Activated T-helper 17 cell treated with anti-CD3 and anti-CD28 coated beads, Interleukin-2, amount 50 U/mL, for 72 hours (primary cell): ENCODE measurements around the gene INSM1. TPM values are rescaled to one million over a fixed set of nuclear protein-coding genes. Genes with fewer than 3 reads are reported as not detected.

Source experiments
- ATAC-seq: fragments of 150-1000 bp; cut with Tn5 transposase; replicated peaks from 2 replicates; pipeline ENCODE4 v1.10.0; 2021; ENCODE audit warnings: mild to moderate bottlenecking, moderate library complexity
- H3K27ac Mint-ChIP-seq: one replicate; pipeline ENCODE4 v1.8.0; 2022; ENCODE audit warnings: mixed read lengths
- H3K27me3 Mint-ChIP-seq: one replicate; pipeline ENCODE4 v1.8.0; 2022; ENCODE audit warnings: mixed read lengths
- H3K36me3 Mint-ChIP-seq: one replicate; pipeline ENCODE4 v1.8.0; 2022; ENCODE audit warnings: low read depth, mild to moderate bottlenecking, mixed read lengths
- H3K4me1 Mint-ChIP-seq: one replicate; pipeline ENCODE4 v1.8.0; 2022; ENCODE audit warnings: mixed read lengths
- H3K4me3 Mint-ChIP-seq: one replicate; pipeline ENCODE4 v1.8.0; 2022; ENCODE audit warnings: mild to moderate bottlenecking, mixed read lengths
- H3K9me3 Mint-ChIP-seq: one replicate; pipeline ENCODE4 v1.8.0; 2022; ENCODE audit warnings: mixed read lengths
- total RNA-seq, 2 donors: library from RNA; stranded (reverse); gene quantifications; one replicate each; pipeline ENCODE4 v1.2.3, GENCODE V29; 2022

The INSM1 gene
- total RNA-seq, 2 donors from 2014 or later, result 2.8 TPM; not detected in 1

DNA sequence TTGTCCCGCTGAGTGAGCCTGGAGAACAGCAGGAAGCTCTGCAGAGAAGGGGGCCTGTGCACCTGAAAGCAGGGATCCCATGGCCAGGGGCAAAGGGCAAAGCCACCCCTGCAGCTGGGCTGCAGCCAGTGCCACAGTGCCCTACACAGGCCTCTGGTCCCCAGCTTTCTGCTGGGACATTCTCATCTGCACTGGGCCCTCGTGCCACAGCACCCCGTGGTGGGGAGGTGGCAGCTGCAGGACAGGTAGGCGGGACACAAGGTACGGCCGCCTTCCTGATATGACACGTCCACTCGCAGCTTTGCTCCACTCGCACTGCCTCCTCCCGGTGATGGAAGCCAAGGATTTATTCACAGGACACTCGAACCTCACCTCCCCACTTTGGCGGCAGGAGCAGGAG lies 27.2 kb downstream of the INSM1 start:
- Mint-ChIP-seq H3K4me3 (no peak overlapping the region), H3K4me1 (no peaks in the 10 kb centered on the region), H3K27me3 (no peaks in the 10 kb centered on the region), H3K9me3 (no peaks in the 10 kb centered on the region), H3K36me3 (peaks cover 40% of the 10 kb centered on the region), H3K27ac (no peak overlapping the region)
- no peak for ATAC-seq

DNA sequence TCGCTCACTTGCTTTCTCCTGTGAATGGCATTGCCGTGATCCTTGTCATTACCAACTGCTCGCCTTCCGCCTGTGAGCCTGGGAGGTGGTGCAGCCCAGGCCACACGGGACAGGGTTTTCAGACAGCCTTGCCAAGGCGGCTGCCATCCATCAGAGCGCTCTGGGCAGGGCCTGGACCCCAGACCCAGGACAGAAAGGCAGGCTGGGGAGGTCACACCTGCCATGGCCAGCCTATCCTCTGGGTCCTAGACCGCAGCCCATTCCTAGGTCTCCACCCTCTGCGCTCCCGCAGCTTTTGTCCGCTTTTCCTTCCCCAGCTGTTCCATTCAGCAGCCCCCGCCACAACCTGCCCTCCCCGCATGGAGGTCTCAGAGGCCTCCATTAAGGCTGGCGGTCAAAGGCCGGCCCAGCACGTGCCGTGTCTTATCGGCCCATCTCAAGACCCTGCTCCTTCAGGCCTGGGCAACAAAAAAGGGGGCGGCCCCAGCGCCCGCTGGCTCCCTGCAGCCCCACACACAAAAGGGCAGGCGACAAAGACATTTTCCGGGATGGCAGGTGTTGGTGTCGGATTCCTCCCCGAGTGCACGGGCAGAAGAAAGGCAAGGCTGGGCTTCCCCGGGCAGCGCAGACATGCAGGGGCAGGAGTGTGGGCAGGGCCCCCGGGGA lies 28.1 kb downstream of the INSM1 start:
- Mint-ChIP-seq H3K4me1 (no peaks in the 10 kb centered on the region), H3K36me3 (peaks cover 42% of the 10 kb centered on the region), H3K4me3 (no peak overlapping the region), H3K9me3 (no peaks in the 10 kb centered on the region), H3K27ac (no peak overlapping the region), H3K27me3 (no peaks in the 10 kb centered on the region)
- no peak for ATAC-seq

DNA sequence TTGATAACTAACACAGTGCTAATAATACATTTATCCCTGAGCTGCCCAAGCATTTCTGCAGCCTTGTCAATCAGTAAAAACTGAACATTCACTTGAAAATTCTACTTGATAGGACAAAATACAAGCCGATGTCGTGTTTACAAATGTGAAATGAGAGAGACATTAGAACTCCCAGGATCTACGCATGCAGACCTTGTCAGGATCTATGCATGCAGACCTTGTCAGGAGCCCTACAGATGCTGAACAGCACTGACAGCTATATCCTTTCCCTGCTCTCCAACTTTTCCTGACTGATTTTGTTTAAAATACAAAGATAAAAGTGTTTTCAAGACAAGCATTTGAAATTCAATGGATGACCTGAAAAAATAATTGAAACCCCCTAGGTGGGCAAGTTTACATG lies 28.9 kb downstream of the INSM1 start:
- H3K36me3 Mint-ChIP-seq, result peaks cover 38% of the 10 kb centered on the region
- no peak overlapping the region for H3K27ac Mint-ChIP-seq
- no peak for ATAC-seq
- H3K4me1 Mint-ChIP-seq, result no peaks in the 10 kb centered on the region
- no peaks in the 10 kb centered on the region for H3K9me3 Mint-ChIP-seq
- no peaks in the 10 kb centered on the region for H3K27me3 Mint-ChIP-seq
- no peak overlapping the region for H3K4me3 Mint-ChIP-seq

DNA sequence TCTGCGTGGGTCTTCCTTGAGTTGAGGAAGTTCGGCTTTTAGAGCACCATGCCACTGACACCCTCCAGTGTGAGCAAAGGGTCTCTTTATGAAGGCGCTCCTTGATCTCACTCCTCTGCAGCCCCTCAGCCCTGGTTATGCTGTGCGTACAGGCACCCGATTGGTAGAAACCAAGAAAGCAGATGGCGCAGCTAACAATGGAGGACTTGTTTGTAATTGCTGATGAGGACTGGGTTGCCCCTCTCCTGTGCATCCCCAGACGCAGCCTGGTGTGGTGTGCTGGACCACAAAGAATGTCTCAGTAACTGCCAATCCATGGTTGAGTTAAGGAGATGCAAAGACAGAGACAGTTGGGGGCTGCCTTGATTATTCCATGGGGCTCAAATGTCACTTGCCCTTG lies 30.2 kb downstream of the INSM1 start:
- H3K4me1 Mint-ChIP-seq, result no peaks in the 10 kb centered on the region
- H3K9me3 Mint-ChIP-seq, result no peaks in the 10 kb centered on the region
- no peaks in the 10 kb centered on the region for H3K27me3 Mint-ChIP-seq
- peaks cover 24% of the 10 kb centered on the region for H3K36me3 Mint-ChIP-seq
- H3K4me3 Mint-ChIP-seq, result no peak overlapping the region
- no peak for ATAC-seq
- H3K27ac Mint-ChIP-seq, result no peak overlapping the region

DNA sequence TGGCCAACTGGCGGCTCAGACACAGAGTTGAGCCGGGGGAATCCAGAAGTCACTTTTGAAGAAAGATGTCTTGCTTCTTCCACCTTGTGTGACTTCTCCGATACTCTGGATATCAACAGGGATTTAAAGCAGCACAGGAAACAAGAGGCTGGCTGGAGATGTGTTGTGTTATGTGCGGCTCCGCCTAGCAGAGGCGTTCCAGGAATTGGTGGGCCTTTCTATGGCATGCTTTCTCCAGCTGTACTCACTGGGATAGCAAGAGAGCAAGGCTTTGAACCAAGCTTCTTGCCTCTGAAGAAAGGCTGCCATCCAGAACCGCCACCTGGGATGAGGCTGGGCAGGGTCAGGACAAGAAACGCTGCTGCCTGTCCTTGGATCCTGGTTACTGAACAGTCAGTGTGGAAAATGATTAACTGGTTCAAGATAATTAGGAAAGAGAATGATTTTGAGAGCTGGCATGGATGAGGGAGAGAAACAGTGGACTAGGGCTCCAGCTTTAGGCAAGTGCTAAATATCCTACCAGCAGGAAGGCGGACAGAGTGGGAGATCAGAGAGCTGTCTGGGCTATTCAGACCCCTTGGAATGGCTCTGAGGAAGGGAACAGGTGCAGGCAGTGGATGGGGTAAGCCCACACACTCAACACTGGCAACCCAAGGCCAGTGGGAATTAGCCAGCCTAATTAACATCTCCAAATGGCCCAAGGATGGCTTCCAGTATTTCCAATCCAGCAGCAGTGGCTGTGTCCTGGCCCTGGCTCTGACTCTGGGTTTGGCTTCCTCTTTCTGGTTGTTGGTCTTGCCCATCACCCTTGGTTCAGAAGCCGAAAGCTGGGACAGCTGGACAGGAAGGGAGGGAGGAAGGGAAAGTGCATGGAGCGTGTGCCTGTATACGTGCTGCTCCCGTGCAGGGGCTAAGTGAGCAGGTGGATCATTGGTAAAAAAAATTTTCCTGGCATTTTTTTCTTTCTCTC lies 31.9 kb downstream of the INSM1 start:
- Mint-ChIP-seq H3K27me3 (no peaks in the 10 kb centered on the region), H3K36me3 (peaks cover 8% of the 10 kb centered on the region), H3K9me3 (no peaks in the 10 kb centered on the region), H3K27ac (peak overlapping the region; percentile 66), H3K4me1 (no peaks in the 10 kb centered on the region), H3K4me3 (no peak overlapping the region)
- no peak for ATAC-seq

DNA sequence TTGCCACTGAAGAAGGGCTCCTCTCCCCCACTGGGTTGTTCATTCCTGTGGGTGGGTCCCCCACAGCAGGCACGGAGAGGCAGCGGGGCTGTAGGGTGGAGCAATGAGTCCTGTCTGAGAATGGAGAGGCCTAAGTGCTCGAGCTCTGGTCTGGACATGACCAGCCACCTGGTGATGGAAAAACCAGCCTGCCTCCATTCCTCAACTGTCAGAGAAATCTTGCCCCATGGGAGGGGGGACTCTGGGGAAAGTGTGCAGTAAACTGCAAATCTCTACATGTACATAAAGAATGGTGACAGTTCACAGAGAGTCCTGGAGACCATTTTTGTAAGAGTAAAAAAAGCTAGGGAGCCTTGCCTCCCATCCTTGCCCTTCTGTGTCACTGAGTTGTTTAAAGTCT lies 34.1 kb downstream of the INSM1 start:
- Mint-ChIP-seq H3K27me3 (no peaks in the 10 kb centered on the region), H3K27ac (no peak overlapping the region), H3K36me3 (peaks cover 20% of the 10 kb centered on the region), H3K9me3 (no peaks in the 10 kb centered on the region), H3K4me3 (no peak overlapping the region), H3K4me1 (peaks cover 3% of the 10 kb centered on the region)
- no peak for ATAC-seq

DNA sequence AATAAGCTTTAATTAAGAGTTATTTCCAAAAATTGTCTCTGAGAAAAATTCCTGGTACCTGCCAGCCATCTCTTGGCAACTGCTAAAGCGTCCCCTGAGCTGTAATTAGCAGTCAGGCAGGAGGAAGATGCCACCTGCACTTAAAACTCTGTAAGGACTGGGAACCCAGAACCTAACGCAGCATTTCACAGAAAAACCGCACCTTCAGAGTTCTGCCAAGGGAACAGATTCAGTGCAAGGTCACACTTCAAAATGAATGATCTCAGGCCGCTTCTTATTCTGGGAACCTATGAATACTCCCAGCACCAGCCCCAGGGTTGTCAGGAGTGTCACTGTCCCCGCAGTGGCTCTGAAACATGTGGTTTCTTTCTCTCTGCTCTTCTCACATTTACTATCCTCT lies 36.7 kb downstream of the INSM1 start:
- Mint-ChIP-seq H3K4me1 (peaks cover 3% of the 10 kb centered on the region), H3K27me3 (no peaks in the 10 kb centered on the region), H3K27ac (peak overlapping the region; percentile 81), H3K4me3 (peak overlapping the region; percentile 25), H3K36me3 (peaks cover 28% of the 10 kb centered on the region), H3K9me3 (no peaks in the 10 kb centered on the region)
- peak; percentile 52 for ATAC-seq

DNA sequence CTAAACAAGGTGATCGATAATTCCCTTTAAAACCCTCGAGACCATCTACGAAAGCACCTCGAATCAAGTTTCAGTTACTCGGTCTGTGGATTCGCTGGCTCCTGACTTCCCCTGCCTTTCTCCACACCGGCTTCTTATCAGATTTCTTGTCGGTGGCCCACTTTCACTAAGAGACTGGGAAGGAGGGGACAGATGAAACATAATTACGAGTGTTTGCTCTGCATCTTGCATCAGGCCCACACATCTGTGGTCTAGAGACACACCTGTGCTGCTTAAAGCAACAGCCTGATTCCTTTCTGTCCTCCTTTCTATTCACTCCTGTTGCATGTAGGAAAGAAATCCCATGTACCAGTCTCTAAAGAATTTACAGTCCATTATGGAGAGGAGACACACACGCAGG lies 37.7 kb downstream of the INSM1 start:
- Mint-ChIP-seq H3K4me1 (peaks cover 3% of the 10 kb centered on the region), H3K9me3 (no peaks in the 10 kb centered on the region), H3K27ac (peak overlapping the region; percentile 81), H3K4me3 (no peak overlapping the region), H3K36me3 (peaks cover 31% of the 10 kb centered on the region), H3K27me3 (no peaks in the 10 kb centered on the region)
- no peak for ATAC-seq

DNA sequence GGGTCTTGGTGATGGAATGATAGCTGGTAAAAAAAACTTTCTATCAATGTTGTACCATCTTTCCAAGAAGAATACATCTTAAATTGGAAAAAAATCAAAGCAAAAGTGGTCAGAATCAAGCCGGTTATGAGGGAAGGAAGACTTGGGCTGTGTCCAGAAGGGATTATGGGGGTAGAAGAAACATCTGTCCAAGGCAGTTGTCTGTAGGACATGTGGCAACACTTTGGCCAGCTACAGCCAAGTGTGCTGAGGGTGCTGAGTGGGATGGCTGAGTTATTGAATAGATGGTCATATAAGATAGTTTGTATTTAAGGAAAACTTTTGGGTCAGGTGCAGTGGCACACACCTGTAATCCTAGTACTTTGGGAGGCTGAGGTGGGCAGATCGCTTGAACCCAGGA lies 38.4 kb downstream of the INSM1 start:
- H3K36me3 Mint-ChIP-seq, result peaks cover 38% of the 10 kb centered on the region
- ATAC-seq, result no peak

DNA sequence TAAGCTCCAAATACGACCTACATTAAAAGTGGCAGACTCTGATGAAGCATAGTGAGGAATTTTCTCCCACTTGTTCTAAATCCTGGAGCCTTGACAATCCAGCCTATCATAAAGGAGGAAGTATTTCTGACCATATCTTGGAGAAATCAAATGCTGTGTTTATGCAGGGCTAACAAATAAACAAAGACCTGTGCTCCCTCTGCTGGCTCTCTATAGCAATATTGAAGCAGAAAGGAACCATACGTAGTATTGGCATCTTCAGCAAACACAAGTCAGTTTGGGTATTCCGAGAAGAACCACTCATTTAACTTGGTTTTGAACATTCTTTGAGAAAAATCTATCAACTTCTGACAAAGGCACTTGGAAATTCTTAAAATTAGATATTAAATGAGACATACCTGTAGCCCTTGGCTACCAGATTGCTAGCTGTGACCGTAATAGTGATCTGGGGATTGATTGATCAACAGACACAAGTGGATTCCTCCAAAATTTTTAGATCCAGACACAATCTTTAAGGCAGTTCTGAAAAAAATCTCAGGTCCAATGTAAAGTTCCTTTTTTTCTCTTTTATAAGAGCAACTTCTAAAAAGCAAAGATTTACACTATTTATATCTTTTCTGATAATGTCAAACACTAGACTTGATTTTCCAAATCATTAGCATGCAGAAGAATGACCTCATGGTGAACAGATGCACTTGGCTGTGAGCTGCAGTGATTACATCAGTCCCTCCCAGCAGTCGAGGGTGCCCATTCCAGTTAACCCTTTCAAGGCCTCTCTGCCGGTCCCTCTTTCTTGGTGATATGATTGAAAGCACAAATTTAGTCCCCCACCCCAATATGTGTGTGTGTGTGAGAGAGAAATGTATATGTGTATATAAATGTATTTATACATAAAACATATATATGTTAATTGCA lies 40.2 kb downstream of the INSM1 start:
- H3K4me1 Mint-ChIP-seq, result peaks cover 22% of the 10 kb centered on the region
- H3K27ac Mint-ChIP-seq, result peak overlapping the region; percentile 41
- ATAC-seq, result no peak
- peaks cover 56% of the 10 kb centered on the region for H3K36me3 Mint-ChIP-seq
- H3K9me3 Mint-ChIP-seq, result no peaks in the 10 kb centered on the region
- H3K4me3 Mint-ChIP-seq, result no peak overlapping the region
- H3K27me3 Mint-ChIP-seq, result no peaks in the 10 kb centered on the region

More for the DNA sequence above, 38.4 kb downstream of the INSM1 start:
- Mint-ChIP-seq H3K4me1 (peaks cover 4% of the 10 kb centered on the region), H3K27ac (peak overlapping the region; percentile 81), H3K4me3 (no peak overlapping the region), H3K9me3 (no peaks in the 10 kb centered on the region), H3K27me3 (no peaks in the 10 kb centered on the region)

DNA sequence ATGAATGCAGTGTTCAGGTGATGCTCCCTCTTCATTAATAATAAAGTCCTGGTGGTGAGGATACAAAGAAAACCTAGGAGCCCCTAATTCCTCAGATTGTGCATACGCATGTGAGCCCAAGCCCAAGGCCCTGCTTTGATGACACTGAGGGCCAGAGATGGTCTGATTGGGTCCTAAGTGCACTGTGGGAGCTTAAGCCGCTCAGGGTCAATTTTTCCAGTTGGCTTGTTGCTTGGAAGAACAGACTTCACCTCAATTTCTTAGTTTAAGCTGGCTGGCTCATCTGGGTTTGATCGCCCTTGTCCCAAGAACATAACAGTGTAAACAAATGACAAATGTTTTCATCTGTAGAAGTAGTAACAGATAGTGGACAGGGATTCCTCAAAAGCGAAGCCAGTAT lies 41.4 kb downstream of the INSM1 start:
- no peak for ATAC-seq

DNA sequence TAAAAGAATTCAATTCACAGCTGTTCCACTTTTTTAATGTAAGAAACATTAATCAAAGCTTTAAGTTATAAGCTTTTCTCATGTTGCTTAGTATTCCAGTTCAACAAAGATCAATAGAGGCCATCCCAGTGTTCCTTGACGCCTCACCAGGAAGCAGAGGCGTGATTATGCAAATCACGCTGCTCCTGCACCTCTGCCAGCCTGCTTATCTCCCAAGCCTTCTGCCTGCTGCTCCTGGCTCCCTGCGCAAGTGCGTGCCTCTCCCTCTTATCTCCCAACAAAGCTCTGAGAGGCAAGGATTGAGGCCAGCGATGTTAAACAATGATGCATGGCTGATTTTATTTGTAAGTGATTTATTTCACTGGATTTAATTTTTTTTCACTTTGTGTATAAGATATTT lies 42.8 kb downstream of the INSM1 start:
- H3K4me3 Mint-ChIP-seq, result peak overlapping the region; percentile 71
- no peaks in the 10 kb centered on the region for H3K9me3 Mint-ChIP-seq
- ATAC-seq, result no peak
- H3K27me3 Mint-ChIP-seq, result no peaks in the 10 kb centered on the region
- peak overlapping the region; percentile 95 for H3K27ac Mint-ChIP-seq
- H3K36me3 Mint-ChIP-seq, result peaks cover 54% of the 10 kb centered on the region
- H3K4me1 Mint-ChIP-seq, result peaks cover 28% of the 10 kb centered on the region

More for the DNA sequence above, 41.4 kb downstream of the INSM1 start:
- no peak overlapping the region for H3K27ac Mint-ChIP-seq
- H3K9me3 Mint-ChIP-seq, result no peaks in the 10 kb centered on the region
- peaks cover 25% of the 10 kb centered on the region for H3K4me1 Mint-ChIP-seq
- peak overlapping the region; percentile 71 for H3K4me3 Mint-ChIP-seq
- no peaks in the 10 kb centered on the region for H3K27me3 Mint-ChIP-seq
- peaks cover 56% of the 10 kb centered on the region for H3K36me3 Mint-ChIP-seq

DNA sequence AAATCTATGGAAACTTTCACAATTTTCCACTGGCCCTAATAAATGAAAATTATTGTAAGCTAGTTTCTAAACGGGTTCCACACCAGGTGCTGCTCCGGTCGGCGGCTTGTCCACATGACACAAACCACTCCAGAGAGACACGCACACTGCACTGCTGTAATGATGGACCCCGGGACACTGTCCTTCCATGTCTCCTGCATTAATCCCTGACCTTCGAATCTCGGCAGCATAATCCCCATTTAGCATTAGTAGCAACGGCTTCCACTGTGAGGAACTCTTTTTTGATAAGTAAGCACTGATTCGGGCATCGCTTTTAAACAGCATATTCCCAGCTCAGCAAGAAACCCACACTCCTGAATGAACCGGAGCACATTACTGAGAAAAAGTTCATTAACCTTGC lies 43.5 kb downstream of the INSM1 start:
- Mint-ChIP-seq H3K4me1 (peaks cover 28% of the 10 kb centered on the region), H3K4me3 (peak overlapping the region; percentile 71)
- no peak for ATAC-seq

DNA sequence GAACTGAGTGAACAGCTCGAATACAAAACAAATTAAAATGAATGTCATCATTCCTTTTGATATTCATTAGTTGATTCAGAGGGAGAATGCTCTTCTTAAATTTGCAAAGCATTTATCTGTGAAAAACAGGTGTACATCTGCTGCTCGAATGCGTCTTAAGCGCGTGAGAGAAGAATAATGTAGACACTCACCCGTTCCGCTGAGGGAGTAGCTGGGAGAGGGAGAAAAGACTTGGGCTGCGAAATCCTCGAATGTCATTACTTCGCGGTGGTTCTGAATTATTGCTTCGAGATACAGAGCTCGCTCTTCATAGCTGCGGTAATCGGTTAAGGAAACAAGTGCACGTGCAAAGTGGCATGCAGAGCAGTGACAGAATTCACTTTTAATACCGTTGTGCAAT lies 43.9 kb downstream of the INSM1 start:
- Mint-ChIP-seq H3K27ac (peak overlapping the region; percentile 95), H3K36me3 (peaks cover 46% of the 10 kb centered on the region), H3K4me1 (peaks cover 28% of the 10 kb centered on the region), H3K9me3 (no peaks in the 10 kb centered on the region), H3K4me3 (peak overlapping the region; percentile 71), H3K27me3 (no peaks in the 10 kb centered on the region)
- no peak for ATAC-seq

More for the DNA sequence above, 43.5 kb downstream of the INSM1 start:
- H3K27me3 Mint-ChIP-seq, result no peaks in the 10 kb centered on the region
- peak overlapping the region; percentile 95 for H3K27ac Mint-ChIP-seq
- H3K36me3 Mint-ChIP-seq, result peaks cover 47% of the 10 kb centered on the region
- no peaks in the 10 kb centered on the region for H3K9me3 Mint-ChIP-seq
